22Rv1 (cell line): ENCODE measurements around the gene FLAD1.

Source experiments
- ZFX ChIP-seq: fragments of 450-650 bp; IDR thresholded peaks from 2 replicates; pipeline ENCODE4 v1.6.1; 2017; ENCODE audit warnings: antibody characterized with exemption, borderline replicate concordance
- TF ChIP-seq, protein P1 (sequence below): fragments of 450-650 bp; IDR thresholded peaks from 2 replicates; pipeline ENCODE4 v1.5.1; 2017; ENCODE audit warnings: mild to moderate bottlenecking

DNA sequence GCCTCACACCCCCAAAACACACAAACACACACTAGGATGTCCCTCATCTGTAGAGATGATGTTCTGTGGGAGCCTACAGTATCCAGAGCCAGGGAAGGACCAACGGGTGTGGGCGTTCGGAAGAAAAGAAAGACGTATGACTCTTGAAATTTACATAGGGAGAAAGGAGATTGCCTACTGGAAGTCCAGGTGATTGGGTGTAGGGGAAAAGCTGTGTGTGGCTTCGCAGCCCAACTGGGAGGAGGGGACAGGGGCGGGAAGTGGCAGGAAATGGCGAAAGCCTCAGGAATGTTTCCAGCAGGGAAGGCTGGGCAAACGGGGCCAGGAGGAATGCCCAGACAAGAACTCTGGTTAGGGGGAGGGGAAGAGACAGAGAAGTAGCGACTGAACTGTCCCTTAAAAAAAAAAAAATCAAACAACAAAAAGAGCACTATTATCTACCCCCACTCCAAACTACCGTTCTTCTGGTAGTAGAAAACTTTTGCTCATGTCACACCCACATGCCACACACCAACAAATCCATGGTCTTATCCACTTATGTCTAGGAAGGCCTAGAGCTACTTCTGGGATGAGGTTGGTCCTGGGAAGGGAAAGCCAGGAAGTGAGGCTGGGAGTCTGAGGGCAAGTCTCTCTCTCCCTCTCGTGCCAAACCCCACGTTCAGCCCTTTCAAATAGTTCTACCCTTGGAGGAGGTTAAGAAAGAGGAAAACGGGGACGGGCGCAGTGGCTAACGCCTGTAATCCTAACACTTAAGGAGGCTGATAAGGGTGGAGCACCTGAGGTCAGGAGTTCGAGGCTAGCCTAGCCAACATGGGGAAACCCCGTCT, 10.4 kb upstream of the FLAD1 start:
- TF ChIP-seq, protein P1, sequence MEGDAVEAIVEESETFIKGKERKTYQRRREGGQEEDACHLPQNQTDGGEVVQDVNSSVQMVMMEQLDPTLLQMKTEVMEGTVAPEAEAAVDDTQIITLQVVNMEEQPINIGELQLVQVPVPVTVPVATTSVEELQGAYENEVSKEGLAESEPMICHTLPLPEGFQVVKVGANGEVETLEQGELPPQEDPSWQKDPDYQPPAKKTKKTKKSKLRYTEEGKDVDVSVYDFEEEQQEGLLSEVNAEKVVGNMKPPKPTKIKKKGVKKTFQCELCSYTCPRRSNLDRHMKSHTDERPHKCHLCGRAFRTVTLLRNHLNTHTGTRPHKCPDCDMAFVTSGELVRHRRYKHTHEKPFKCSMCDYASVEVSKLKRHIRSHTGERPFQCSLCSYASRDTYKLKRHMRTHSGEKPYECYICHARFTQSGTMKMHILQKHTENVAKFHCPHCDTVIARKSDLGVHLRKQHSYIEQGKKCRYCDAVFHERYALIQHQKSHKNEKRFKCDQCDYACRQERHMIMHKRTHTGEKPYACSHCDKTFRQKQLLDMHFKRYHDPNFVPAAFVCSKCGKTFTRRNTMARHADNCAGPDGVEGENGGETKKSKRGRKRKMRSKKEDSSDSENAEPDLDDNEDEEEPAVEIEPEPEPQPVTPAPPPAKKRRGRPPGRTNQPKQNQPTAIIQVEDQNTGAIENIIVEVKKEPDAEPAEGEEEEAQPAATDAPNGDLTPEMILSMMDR, result no peak
- TF ChIP-seq ZFX, result no peak
